B cell (primary cell): ENCODE data around the gene UMAD1. TPM values are rescaled to one million over a fixed set of nuclear protein-coding genes. Genes with fewer than 3 reads are reported as not detected.

ENCODE experiments used
- ATAC-seq: fragments of 200-7000 bp; cut with Tn5 transposase; one replicate; pipeline ENCODE4 v1.10.0; 2021; ENCODE audit warnings: low read depth, mild to moderate bottlenecking, moderate number of reproducible peaks, moderate library complexity
- CTCF ChIA-PET: fragments of 350-600 bp; sonication (Branson Sonifier 250); formaldehyde crosslinking; loops from one replicate; lab custom pipeline; 2021; ENCODE audit warnings: antibody characterized with exemption, inconsistent platforms; lab: Charles Lee
- POLR2A ChIA-PET: fragments of 350-600 bp; sonication (Branson Sonifier 250); formaldehyde crosslinking; loops from one replicate; lab custom pipeline; 2021; ENCODE audit warnings: antibody characterized with exemption; lab: Charles Lee
- DNase-seq: peaks from one replicate; pipeline ENCODE4 v3.0.0; 2013
- H2AFZ ChIP-seq: 2 replicates; pipeline ENCODE4 v1.6.1; 2012; ENCODE audit warnings: mild to moderate bottlenecking, low read depth, low read length; ENCODE audit not compliant: insufficient read depth, poor library complexity, severe bottlenecking
- H3K27ac ChIP-seq, 2 donors: 1 replicate in 1 of 2; 2 replicates in 1 of 2; pipeline ENCODE4 v1.5.1; 2012 to 2013; ENCODE audit warnings: low read length in 2 of 2, mild to moderate bottlenecking in 2 of 2, moderate library complexity in 1 of 2
- H3K27me3 ChIP-seq, 4 experiments: fragments of 200-600 bp in 1 of 4; sonication (generic) in 1 of 4; replicated peaks in 1 of 4; 1 replicate in 2 of 4; 2 replicates in 2 of 4; pipeline versions ENCODE4 v1.6.1 to v1.7.0; 2013 to 2016; ENCODE audit warnings: low read length in 3 of 4, mild to moderate bottlenecking in 2 of 4, mixed read lengths in 1 of 4, moderate library complexity in 1 of 4; ENCODE audit not compliant: insufficient read depth in 4 of 4, control insufficient read depth in 3 of 4; ENCODE audit errors: control extremely low read depth in 1 of 4
- H3K36me3 ChIP-seq, 2 experiments: replicated peaks in 1 of 2; 1 replicate in 1 of 2; 2 replicates in 1 of 2; pipeline versions ENCODE4 v1.6.1 to v1.7.1; 2013; ENCODE audit warnings: low read length in 1 of 2; ENCODE audit not compliant: insufficient read depth in 2 of 2, control insufficient read depth in 1 of 2; ENCODE audit errors: control extremely low read depth in 1 of 2, extremely low read depth in 1 of 2
- H3K4me1 ChIP-seq, 2 donors: fragments of 200-600 bp in 1 of 2; sonication (generic) in 1 of 2; 1 replicate in 1 of 2; 2 replicates in 1 of 2; pipeline versions ENCODE4 v1.5.1 to v1.6.1; 2013 to 2017; ENCODE audit warnings: low read length in 2 of 2; ENCODE audit not compliant: control insufficient read depth in 2 of 2, insufficient read depth in 2 of 2
- H3K4me2 ChIP-seq: replicated peaks from 2 replicates; pipeline ENCODE3; 2012; ENCODE audit warnings: mild to moderate bottlenecking, low read depth, low read length; ENCODE audit not compliant: poor library complexity, severe bottlenecking
- H3K4me3 ChIP-seq, 5 experiments: fragments of 200-600 bp in 1 of 5; sonication (generic) in 1 of 5; 1 replicate in 3 of 5; 2 replicates in 2 of 5; pipeline versions ENCODE4 v1.5.1 to v1.7.0; 2011 to 2016; ENCODE audit warnings: low read length in 4 of 5, mild to moderate bottlenecking in 4 of 5, low read depth in 2 of 5, control low read depth in 1 of 5, moderate library complexity in 1 of 5; ENCODE audit not compliant: insufficient read depth in 1 of 5; ENCODE audit errors: control extremely low read depth in 1 of 5, extremely low read depth in 1 of 5
- H3K79me2 ChIP-seq: fragments of 200-600 bp; sonication (generic); one replicate; pipeline ENCODE4 v1.6.0; 2016; ENCODE audit warnings: low read length; ENCODE audit not compliant: control insufficient read depth, insufficient read depth
- H3K9ac ChIP-seq: fragments of 200-600 bp; sonication (generic); 2 replicates; pipeline ENCODE4 v1.6.1; 2017; ENCODE audit warnings: mild to moderate bottlenecking, low read length, moderate library complexity
- H3K9me3 ChIP-seq, 3 donors: one replicate each; pipeline versions ENCODE4 v1.6.1 to v1.7.1; 2013; ENCODE audit warnings: low read length in 2 of 3; ENCODE audit not compliant: control insufficient read depth in 2 of 3, insufficient read depth in 1 of 3; ENCODE audit errors: control extremely low read depth in 1 of 3
- H4K20me1 ChIP-seq: 2 replicates; pipeline ENCODE4 v1.6.0; 2012; ENCODE audit warnings: mild to moderate bottlenecking, low read length; ENCODE audit not compliant: insufficient read depth, control insufficient read depth, poor library complexity, severe bottlenecking
- H3K27ac Mint-ChIP-seq: one replicate; pipeline ENCODE4 v1.8.0; 2021; ENCODE audit warnings: mixed read lengths
- H3K27me3 Mint-ChIP-seq: one replicate; pipeline ENCODE4 v1.8.0; 2021; ENCODE audit warnings: mixed read lengths
- H3K4me1 Mint-ChIP-seq: one replicate; pipeline ENCODE4 v1.8.0; 2021; ENCODE audit warnings: mixed read lengths
- H3K4me3 Mint-ChIP-seq: one replicate; pipeline ENCODE4 v1.8.0; 2021; ENCODE audit warnings: mixed read lengths
- H3K9me3 Mint-ChIP-seq: one replicate; pipeline ENCODE4 v1.8.0; 2022; ENCODE audit warnings: mixed read lengths; ENCODE audit not compliant: insufficient read depth
- CTCF ChIP-seq: fragments of 200-600 bp; IDR thresholded peaks from one replicate; pipeline ENCODE4 v1.8.0; 2022; ENCODE audit warnings: antibody characterized with exemption, mild to moderate bottlenecking
- EZH2 ChIP-seq: IDR thresholded peaks from 2 replicates; pipeline ENCODE4 v1.6.1; 2012; ENCODE audit warnings: borderline replicate concordance, low read depth, mild to moderate bottlenecking, moderate library complexity, low read length; ENCODE audit not compliant: insufficient read depth, poor library complexity, severe bottlenecking
- WGBS: methylation state at CpG from one replicate; pipeline ENCODE4 v1.1.5; 2013; ENCODE audit warnings: missing lambda C conversion rate; ENCODE audit not compliant: insufficient coverage; 5-methylcytosine and 5-hydroxymethylcytosine counted together
- intact Hi-C: fragments of 100-400 bp; cut with micrococcal nuclease; formaldehyde crosslinking; loops from one replicate; pipeline ENCODE4 v1.10.0; 2022
- polyA plus RNA-seq: library from polyadenylated mRNA; depleted of rRNA; stranded (reverse); fragments of >200 nt; gene quantifications from 2 replicates; pipeline ENCODE4 v1.2.3, GENCODE V29; 2012
- total RNA-seq, 2 donors: library from RNA; stranded (reverse); fragments of 120-200 nt in 1 of 2; gene quantifications; 1 replicate in 1 of 2; 2 replicates in 1 of 2; pipeline versions ENCODE4 v1.2.3 to v1.2.4, GENCODE V29; 2013 to 2022

UMAD1 gene
- total and polyA plus RNA-seq, 2 donors (not counting 1 experiment from before 2014, with no cell fraction given): 11.6 to 25.9 TPM

DNA sequence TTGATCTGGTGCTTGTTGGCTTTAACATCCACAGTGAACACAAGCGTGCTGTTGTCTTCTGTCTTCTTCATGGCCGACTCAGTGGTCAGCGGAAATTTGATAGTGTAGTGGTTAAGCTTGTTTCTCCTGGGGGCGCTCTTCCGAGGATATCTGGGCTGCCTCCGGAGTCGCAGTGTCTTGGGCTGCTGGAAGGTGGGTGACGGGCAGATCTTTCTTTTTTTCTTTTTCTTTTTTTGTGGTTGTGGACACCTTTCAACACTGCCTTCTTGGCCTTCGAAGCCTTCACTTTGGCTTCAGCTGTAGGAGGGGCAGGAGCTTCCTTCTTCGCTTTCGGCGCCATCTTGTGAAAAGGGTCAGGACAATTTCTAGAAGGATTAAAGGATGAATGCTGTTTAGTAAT, 101.7 kb downstream of the UMAD1 start:
- DNase-seq (no peak), ATAC-seq (no peak)
- Mint-ChIP-seq H3K27me3 (no peaks in the 10 kb centered on the region), H3K4me1 (peaks cover 26% of the 10 kb centered on the region), H3K9me3 (no peaks in the 10 kb centered on the region), H3K4me3 (no peak overlapping the region), H3K27ac (no peak overlapping the region)
- ChIA-PET CTCF (no interaction called here), POLR2A (no interaction called here)
- no peak for TF ChIP-seq CTCF
- TF ChIP-seq EZH2: no peak
- Histone ChIP-seq H3K27me3 (no peaks in the 10 kb centered on the region), H2AFZ (no peak overlapping the region), H3K36me3 (no peaks in the 10 kb centered on the region), H4K20me1 (no peaks in the 10 kb centered on the region), H3K4me3 (no peak overlapping the region), H3K9ac (no peak overlapping the region), H3K27ac (no peak overlapping the region), H3K79me2 (peaks cover 6% of the 10 kb centered on the region), H3K4me2 (no peak overlapping the region), H3K9me3 (no peaks in the 10 kb centered on the region), H3K4me1 (peaks cover 10 to 17% of the 10 kb centered on the region in 2 donors)
- intact Hi-C loops: no loop called here
- WGBS: 100% methylated on average over 4 of the region's 12 CpGs

- H3K27me3 Mint-ChIP-seq: no peaks in the 10 kb centered on the region
- WGBS: no CpG with 5 or more reads among the region's 4 CpGs
- no peak overlapping the region for H2AFZ ChIP-seq
- peaks cover 10 to 17% of the 10 kb centered on the region in 2 donors for H3K4me1 ChIP-seq
- intact Hi-C loops: no loop called here
- H3K4me3 ChIP-seq: no peak overlapping the region
- H3K27me3 ChIP-seq: no peaks in the 10 kb centered on the region
- H3K36me3 ChIP-seq: peaks cover 0 to 1% of the 10 kb centered on the region in 2 experiments
- H3K9ac ChIP-seq: no peak overlapping the region
- no peaks in the 10 kb centered on the region for H3K9me3 ChIP-seq
- no peaks in the 10 kb centered on the region for H4K20me1 ChIP-seq
- ChIA-PET CTCF (interaction anchor here (1.4 kb wide), 1 partner anchor 445 kb away, joined by 4 read pairs; no protein-coding TSS in a partner anchor), POLR2A (no interaction called here)
- ATAC-seq (no peak), DNase-seq (no peak)
- no peak overlapping the region for H3K27ac ChIP-seq
- H3K4me1 Mint-ChIP-seq: peaks cover 16% of the 10 kb centered on the region
- peak overlapping the region; percentile 21 for H3K27ac Mint-ChIP-seq
- no peak for TF ChIP-seq CTCF
- TF ChIP-seq EZH2: no peak
- H3K4me2 ChIP-seq: no peak overlapping the region
- H3K4me3 Mint-ChIP-seq: no peak overlapping the region
- H3K9me3 Mint-ChIP-seq: no peaks in the 10 kb centered on the region
- H3K79me2 ChIP-seq: peaks cover 9% of the 10 kb centered on the region
Observed at GRCh38 chr7:7745258-7745657, 104.7 kb downstream of the UMAD1 start.
